Upper lobe of right lung (tissue), 1 donor: Measurements from ENCODE around the gene C16orf86. TPM values are rescaled to one million over a fixed set of nuclear protein-coding genes. Genes with fewer than 3 reads are reported as not detected.

Experiments
- ATAC-seq: fragments of 200-7000 bp; cut with Tn5 transposase; one replicate; pipeline ENCODE4 v1.9.1; 2020; ENCODE audit warnings: mild to moderate bottlenecking, moderate library complexity
- DNase-seq: peaks from one replicate; pipeline ENCODE4 v3.0.0-alpha.2; 2020
- H3K27ac ChIP-seq: fragments of 200-600 bp; one replicate; pipeline ENCODE4 v1.8.0; 2022
- H3K27me3 ChIP-seq: fragments of 200-600 bp; one replicate; pipeline ENCODE4 v1.8.0; 2022; ENCODE audit warnings: mild to moderate bottlenecking
- H3K36me3 ChIP-seq: fragments of 200-600 bp; one replicate; pipeline ENCODE4 v1.8.0; 2022
- H3K4me1 ChIP-seq: fragments of 200-600 bp; one replicate; pipeline ENCODE4 v1.8.0; 2022
- H3K4me3 ChIP-seq: fragments of 200-600 bp; one replicate; pipeline ENCODE4 v1.8.0; 2022; ENCODE audit warnings: mild to moderate bottlenecking
- H3K9me3 ChIP-seq: fragments of 200-600 bp; one replicate; pipeline ENCODE4 v1.8.0; 2022
- CTCF ChIP-seq: fragments of 200-600 bp; IDR thresholded peaks from one replicate; pipeline ENCODE4 v1.8.0; 2022; ENCODE audit warnings: antibody characterized with exemption
- intact Hi-C: fragments of 100-400 bp; cut with DNase I; formaldehyde crosslinking; loops from one replicate; pipeline ENCODE4 v1.11.0; 2022
- total RNA-seq: library from RNA; stranded (reverse); fragmentation: NEBNext Ultra II Directional; extraction: Animal tissue kit (Norgen Biotek cat#: 25700); gene quantifications from one replicate; pipeline ENCODE4 v1.2.1, GENCODE V29; 2021
- donor health status: DM: no; HTN: yes; CAD: no; lungs with severe emphysema.

Gene C16orf86
- total RNA-seq, 1 donor from 2014 or later, result 3.8 TPM

GRCh38 chr16:67663151-67663876 is 3.3 kb upstream of the C16orf86 start:
- H3K36me3 ChIP-seq, result peaks cover 4% of the 10 kb centered on the region
- no peak overlapping the region for H3K27ac ChIP-seq
- H3K4me1 ChIP-seq, result peaks cover 32% of the 10 kb centered on the region
- TF ChIP-seq CTCF, result no peak
- no peak overlapping the region for H3K4me3 ChIP-seq
- no peak for ATAC-seq
- DNase-seq, result no peak
- intact Hi-C loops, result loop anchor here (10.0 kb wide), 1 partner anchor 99 kb away; the partner anchor contains the start of gene CTCF
- H3K9me3 ChIP-seq, result no peaks in the 10 kb centered on the region
- no peaks in the 10 kb centered on the region for H3K27me3 ChIP-seq

- peaks cover 29% of the 10 kb centered on the region for H3K4me1 ChIP-seq
- H3K4me3 ChIP-seq, result no peak overlapping the region
- H3K27me3 ChIP-seq, result no peaks in the 10 kb centered on the region
- ATAC-seq (no peak), DNase-seq (no peak)
- no peaks in the 10 kb centered on the region for H3K9me3 ChIP-seq
- peaks cover 4% of the 10 kb centered on the region for H3K36me3 ChIP-seq
- no peak overlapping the region for H3K27ac ChIP-seq
- intact Hi-C loops, result loop anchor here (10.0 kb wide), 1 partner anchor 99 kb away; the partner anchor contains the start of gene CTCF
- no peak for TF ChIP-seq CTCF
Measured at GRCh38 chr16:67663877-67664222, 2.8 kb upstream of the C16orf86 start.

- H3K9me3 ChIP-seq, result no peaks in the 10 kb centered on the region
- no peak for ATAC-seq
- no peaks in the 10 kb centered on the region for H3K27me3 ChIP-seq
- intact Hi-C loops, result loop anchor here (10.0 kb wide), 1 partner anchor 99 kb away; the partner anchor contains the start of gene CTCF
- no peak overlapping the region for H3K27ac ChIP-seq
- peaks cover 4% of the 10 kb centered on the region for H3K36me3 ChIP-seq
- no peak for DNase-seq
- no peak overlapping the region for H3K4me3 ChIP-seq
- peaks cover 26% of the 10 kb centered on the region for H3K4me1 ChIP-seq
- no peak for TF ChIP-seq CTCF
Measured at GRCh38 chr16:67664258-67664657, 2.4 kb upstream of the C16orf86 start.

- H3K9me3 ChIP-seq, result no peaks in the 10 kb centered on the region
- no peak for ATAC-seq
- H3K27ac ChIP-seq, result no peak overlapping the region
- intact Hi-C loops, result loop anchor here (10.0 kb wide), 1 partner anchor 100 kb away; the partner anchor contains the start of gene CTCF
- no peaks in the 10 kb centered on the region for H3K27me3 ChIP-seq
- TF ChIP-seq CTCF, result no peak
- DNase-seq, result no peak
- no peak overlapping the region for H3K4me3 ChIP-seq
- peaks cover 26% of the 10 kb centered on the region for H3K4me1 ChIP-seq
- H3K36me3 ChIP-seq, result peaks cover 4% of the 10 kb centered on the region
Measured at GRCh38 chr16:67664871-67665270, 1.7 kb upstream of the C16orf86 start.

GRCh38 chr16:67665598-67665997 is 1.0 kb upstream of the C16orf86 start:
- Histone ChIP-seq H3K27ac (peak overlapping the region; percentile 89), H3K9me3 (no peaks in the 10 kb centered on the region), H3K4me1 (peaks cover 26% of the 10 kb centered on the region), H3K27me3 (no peaks in the 10 kb centered on the region), H3K4me3 (peak overlapping the region; percentile 76), H3K36me3 (peaks cover 4% of the 10 kb centered on the region)
- DNase-seq, result no peak
- no peak for TF ChIP-seq CTCF
- intact Hi-C loops, result loop anchor here (10.0 kb wide), 1 partner anchor 101 kb away; the partner anchor contains the start of gene CTCF
- no peak for ATAC-seq
